PC-3 (cell line): ENCODE data around the gene TMEM190.
"Not testable (repeated sequence)": the region's sequence is repeated elsewhere in the genome, so short reads cannot be mapped to it uniquely, and the experiment has no call there.

Experiments used
- EZH2 ChIP-seq: fragments of 300-600 bp; sonication (generic); IDR thresholded peaks from one replicate; pipeline ENCODE4 v1.6.1; 2017; ENCODE audit warnings: antibody characterized with exemption, mild to moderate bottlenecking, low read length; ENCODE audit not compliant: unreplicated experiment
- EZH2phosphoT487 ChIP-seq: fragments of 300-600 bp; sonication (generic); IDR thresholded peaks from 2 replicates; pipeline ENCODE4 v1.6.1; 2018; ENCODE audit warnings: mild to moderate bottlenecking, antibody characterized with exemption, low read length, borderline replicate concordance
- TF ChIP-seq, protein P1 (sequence below): fragments of 300-600 bp; sonication (generic); conservative IDR thresholded peaks from 2 replicates; pipeline ENCODE4 v1.5.1; 2017; ENCODE audit warnings: antibody characterized with exemption, low read depth, mild to moderate bottlenecking, low read length

DNA sequence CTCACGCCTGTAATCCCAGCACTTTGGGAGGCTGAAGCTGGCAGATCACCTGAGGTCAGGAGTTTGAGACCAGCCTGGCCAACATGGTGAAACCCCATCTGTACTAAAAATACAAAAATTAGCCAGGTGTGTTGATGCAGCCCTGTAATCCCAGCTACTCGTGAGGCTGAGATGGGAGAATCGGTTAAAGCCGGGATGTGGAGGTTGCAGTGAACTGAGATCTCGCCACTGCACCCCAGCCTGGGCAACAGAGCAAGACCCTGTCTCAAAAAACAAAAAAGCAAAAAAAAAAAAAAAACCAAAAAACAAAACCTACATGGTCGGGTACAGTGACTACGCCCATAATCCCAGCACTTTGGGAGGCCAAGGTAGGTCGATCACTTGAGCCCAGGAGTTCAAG is 32.6 kb downstream of the TMEM190 start:
- TF ChIP-seq, protein P1, sequence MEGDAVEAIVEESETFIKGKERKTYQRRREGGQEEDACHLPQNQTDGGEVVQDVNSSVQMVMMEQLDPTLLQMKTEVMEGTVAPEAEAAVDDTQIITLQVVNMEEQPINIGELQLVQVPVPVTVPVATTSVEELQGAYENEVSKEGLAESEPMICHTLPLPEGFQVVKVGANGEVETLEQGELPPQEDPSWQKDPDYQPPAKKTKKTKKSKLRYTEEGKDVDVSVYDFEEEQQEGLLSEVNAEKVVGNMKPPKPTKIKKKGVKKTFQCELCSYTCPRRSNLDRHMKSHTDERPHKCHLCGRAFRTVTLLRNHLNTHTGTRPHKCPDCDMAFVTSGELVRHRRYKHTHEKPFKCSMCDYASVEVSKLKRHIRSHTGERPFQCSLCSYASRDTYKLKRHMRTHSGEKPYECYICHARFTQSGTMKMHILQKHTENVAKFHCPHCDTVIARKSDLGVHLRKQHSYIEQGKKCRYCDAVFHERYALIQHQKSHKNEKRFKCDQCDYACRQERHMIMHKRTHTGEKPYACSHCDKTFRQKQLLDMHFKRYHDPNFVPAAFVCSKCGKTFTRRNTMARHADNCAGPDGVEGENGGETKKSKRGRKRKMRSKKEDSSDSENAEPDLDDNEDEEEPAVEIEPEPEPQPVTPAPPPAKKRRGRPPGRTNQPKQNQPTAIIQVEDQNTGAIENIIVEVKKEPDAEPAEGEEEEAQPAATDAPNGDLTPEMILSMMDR = not testable (repeated sequence)
- not testable (repeated sequence) for TF ChIP-seq EZH2, EZH2phosphoT487
